SH-SY5Y (cell line): ENCODE results near the gene ADAMTS17.

Experiments
- GATA2 ChIP-seq: IDR thresholded peaks from 2 replicates; pipeline ENCODE4 v1.6.1; 2011; ENCODE audit warnings: mild to moderate bottlenecking, low read depth, low read length
- GATA3 ChIP-seq: IDR thresholded peaks from 2 replicates; pipeline ENCODE4 v1.6.1; 2011; ENCODE audit warnings: low read depth, mild to moderate bottlenecking, low read length, moderate library complexity

Gene ADAMTS17

GRCh38 chr15:100348578-100348977, 6.8 kb upstream of the ADAMTS17 start:
- TF ChIP-seq GATA3: no peak
- no peak for TF ChIP-seq GATA2

GRCh38 chr15:100346866-100347512, 5.2 kb upstream of the ADAMTS17 start:
- TF ChIP-seq GATA3 (no peak), GATA2 (no peak)

GRCh38 chr15:100345438-100345837, 3.7 kb upstream of the ADAMTS17 start:
- TF ChIP-seq GATA3: no peak
- TF ChIP-seq GATA2: no peak

- TF ChIP-seq GATA3 (no peak), GATA2 (no peak)
Observed at GRCh38 chr15:100343251-100343650, 1.5 kb upstream of the ADAMTS17 start.

- TF ChIP-seq GATA3: no peak
- TF ChIP-seq GATA2: no peak
Observed at GRCh38 chr15:100341239-100341749, 481 bp downstream of the ADAMTS17 start.

- no peak for TF ChIP-seq GATA3
- no peak for TF ChIP-seq GATA2
Observed at GRCh38 chr15:100340721-100341238, 995 bp downstream of the ADAMTS17 start.

- TF ChIP-seq GATA2 (no peak), GATA3 (no peak)
Observed at GRCh38 chr15:100339999-100340398, 1.8 kb downstream of the ADAMTS17 start.

- TF ChIP-seq GATA2: peak; percentile 36; the same call in 1 of the 2 replicates
- TF ChIP-seq GATA3: no peak
Observed at GRCh38 chr15:100338971-100339444, 2.8 kb downstream of the ADAMTS17 start.

GRCh38 chr15:100338247-100338646, 3.5 kb downstream of the ADAMTS17 start:
- TF ChIP-seq GATA3 (no peak), GATA2 (no peak)

- no peak for TF ChIP-seq GATA2
- no peak for TF ChIP-seq GATA3
Observed at GRCh38 chr15:100337096-100338044, 4.4 kb downstream of the ADAMTS17 start.

- TF ChIP-seq GATA2 (no peak), GATA3 (no peak)
Observed at GRCh38 chr15:100336061-100336460, 5.7 kb downstream of the ADAMTS17 start.

- TF ChIP-seq GATA2 (peak; percentile 99), GATA3 (peak; percentile 96)
Observed at GRCh38 chr15:100335335-100335999, 6.3 kb downstream of the ADAMTS17 start.

- TF ChIP-seq GATA3 (no peak), GATA2 (no peak)
Observed at GRCh38 chr15:100334905-100335304, 6.9 kb downstream of the ADAMTS17 start.

- TF ChIP-seq GATA3 (no peak), GATA2 (no peak)
Observed at GRCh38 chr15:100334456-100334855, 7.3 kb downstream of the ADAMTS17 start.

GRCh38 chr15:100334015-100334414, 7.8 kb downstream of the ADAMTS17 start:
- TF ChIP-seq GATA2 (no peak), GATA3 (no peak)
